Measurements from ENCODE around the gene FAM168A. TPM values are rescaled to one million over a fixed set of nuclear protein-coding genes. Genes with fewer than 3 reads are reported as not detected.

FAM168A gene
- total RNA-seq, 1 donor from 2014 or later, result 9.7 TPM

DNA sequence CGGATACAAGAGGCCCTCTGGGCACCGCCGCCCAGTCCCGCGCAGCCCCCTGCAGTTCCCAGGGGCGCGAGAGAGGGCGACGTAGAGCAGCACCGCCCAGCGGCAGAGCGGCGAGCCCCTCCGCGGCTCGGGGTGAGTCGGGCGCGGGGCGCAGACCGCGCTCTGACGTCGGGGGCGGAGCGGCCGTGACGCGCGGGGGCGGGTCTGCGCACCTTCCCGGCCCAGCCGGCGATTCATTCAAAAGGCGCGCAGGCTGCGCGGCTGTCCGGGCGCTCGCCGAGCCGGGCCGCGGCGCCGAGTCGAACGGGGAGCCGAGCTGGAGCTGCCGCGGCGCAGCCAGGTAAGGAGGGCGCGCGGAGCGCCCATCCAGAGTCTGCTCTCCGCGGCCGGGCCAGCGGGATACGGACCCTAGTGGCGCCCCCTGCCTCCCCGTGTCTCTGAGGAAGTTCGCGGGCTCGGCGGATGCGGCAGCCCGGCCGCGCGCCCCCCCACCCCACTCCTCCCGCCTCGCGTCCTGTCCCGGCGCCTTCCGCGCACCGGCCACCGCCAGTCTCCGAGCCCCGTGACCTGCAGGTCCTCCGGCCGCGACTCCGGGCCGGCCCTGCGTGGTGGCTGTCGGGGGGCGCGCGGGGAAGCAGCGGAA is 221.6 kb downstream of the FAM168A start, which contains the start of gene RELT:
RELT (plus strand) TSS at position 240 of the 643 bp plus-strand sequence. CDS start 12,738 bp downstream, outside the sequence.
- peak; percentile 93 to 95 for DNase-seq (ENCODE audit: low read depth in 2 of 2)

DNA sequence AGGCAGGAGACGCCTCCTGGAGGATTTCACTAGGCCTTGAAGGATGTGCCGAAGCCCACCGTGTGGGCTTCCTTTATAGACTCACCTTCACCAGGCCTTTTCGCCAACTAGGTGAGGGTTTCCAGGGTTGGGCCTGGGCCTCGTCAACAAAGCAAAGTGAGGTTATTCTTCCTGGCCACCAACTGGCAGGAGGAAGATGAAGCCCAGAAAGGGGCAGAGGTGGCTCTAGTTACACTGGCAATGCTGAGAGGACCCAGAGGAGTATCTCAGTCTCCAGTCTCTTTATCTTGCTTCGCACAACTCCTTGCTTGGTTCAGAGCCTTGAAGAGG is 222.1 kb downstream of the FAM168A start:
- no peak for DNase-seq (ENCODE audit: low read depth in 2 of 2)

DNA sequence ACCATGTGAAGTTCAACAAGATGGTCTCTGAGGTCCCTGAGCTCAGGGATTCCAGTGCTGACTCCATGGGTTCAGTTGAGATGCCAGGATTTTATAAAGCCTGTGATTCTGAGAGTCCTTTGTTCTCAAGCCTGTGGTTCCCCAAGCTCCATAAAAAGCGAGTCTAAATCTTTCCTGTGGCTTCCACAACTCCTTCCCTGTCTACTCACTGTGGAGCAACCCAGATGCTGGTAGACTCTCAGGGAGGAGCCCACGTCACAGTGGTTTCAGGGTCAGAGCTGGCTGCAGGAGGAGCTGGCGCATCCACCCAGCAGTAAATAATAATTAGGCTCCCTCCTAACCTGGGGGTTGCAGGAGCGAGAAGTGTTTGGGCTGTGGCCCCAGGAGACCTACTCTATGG is 223.8 kb downstream of the FAM168A start:
- no peak for DNase-seq (ENCODE audit: low read depth in 2 of 2)

DNA sequence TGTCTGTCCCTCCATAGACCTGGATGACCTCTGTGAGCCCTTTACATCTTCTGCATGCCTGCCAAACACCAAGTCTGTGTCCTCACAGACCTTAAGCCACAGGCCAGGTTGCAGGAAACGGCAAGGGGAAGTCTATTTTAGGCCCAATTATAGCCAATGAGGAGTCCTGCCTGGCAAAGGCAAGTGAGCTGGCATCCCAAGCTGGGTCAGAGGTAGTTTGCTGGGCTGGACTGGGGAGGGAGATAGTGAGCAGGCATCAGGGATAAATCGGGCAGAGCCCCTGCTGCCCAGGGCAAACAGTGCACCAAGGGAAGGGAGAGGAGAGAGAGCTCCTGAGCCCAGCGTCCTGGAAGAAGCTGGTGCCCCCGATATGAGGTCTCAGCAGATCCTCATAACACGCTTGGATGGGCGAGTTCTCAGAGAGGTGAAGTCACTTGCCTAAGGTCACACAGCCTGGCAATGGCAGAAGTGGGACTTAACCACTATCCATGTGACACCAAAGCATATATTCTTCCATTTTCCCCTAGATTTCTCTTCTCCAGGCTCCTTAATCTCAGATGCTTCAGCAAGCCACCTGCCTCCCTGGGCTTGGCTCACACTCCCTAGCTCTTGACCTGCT is 225.4 kb downstream of the FAM168A start:
- peak; percentile 22 to 41 for DNase-seq (ENCODE audit: low read depth in 2 of 2)

DNA sequence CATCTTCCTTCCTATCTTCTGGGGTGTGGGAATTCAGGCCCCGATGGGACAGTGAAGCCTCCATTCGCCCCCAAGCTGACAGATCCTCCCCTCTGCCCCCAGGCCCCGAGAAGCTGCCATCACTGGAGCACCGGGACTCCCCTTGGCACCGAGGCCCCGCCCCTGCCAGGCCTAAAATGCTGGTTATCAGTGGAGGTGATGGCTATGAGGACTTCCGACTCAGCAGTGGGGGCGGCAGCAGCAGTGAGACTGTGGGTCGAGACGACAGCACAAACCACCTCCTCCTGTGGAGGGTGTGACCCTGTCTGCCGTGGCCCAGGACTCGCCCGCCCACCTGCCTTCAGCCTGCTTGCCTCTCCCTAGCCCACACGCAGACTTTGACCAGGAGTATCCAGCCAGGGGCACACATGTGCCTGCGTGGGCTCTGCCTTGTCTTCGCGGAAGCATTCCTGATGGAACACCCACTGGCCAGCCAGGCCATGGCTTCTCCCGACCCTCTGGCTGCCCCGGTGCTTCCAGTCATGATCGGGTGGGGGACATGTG is 230.4 kb downstream of the FAM168A start:
- no peak for DNase-seq (ENCODE audit: low read depth in 2 of 2)

DNA sequence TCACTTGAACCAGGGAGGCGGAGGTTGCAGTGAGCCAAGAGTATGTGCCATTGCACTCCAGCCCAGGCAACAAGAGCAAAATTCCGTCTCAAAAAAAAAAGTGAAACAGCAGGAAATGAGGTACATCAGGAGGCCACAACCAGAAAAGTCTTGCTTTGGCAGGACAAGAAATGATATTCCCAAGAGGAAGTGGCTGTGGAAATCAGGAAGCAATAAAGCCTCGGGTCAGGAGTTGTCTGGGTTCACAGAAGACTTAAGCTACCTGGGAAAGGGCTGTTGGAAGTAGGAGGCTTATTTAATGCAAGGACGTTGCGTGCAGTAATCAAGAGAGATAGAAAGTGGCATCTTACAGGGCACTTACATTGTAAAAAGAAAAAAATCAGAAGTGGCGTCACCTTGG is 231.0 kb downstream of the FAM168A start:
- peak in 1 of 2 donors; percentile 42 for DNase-seq (ENCODE audit: low read depth in 2 of 2)

DNA sequence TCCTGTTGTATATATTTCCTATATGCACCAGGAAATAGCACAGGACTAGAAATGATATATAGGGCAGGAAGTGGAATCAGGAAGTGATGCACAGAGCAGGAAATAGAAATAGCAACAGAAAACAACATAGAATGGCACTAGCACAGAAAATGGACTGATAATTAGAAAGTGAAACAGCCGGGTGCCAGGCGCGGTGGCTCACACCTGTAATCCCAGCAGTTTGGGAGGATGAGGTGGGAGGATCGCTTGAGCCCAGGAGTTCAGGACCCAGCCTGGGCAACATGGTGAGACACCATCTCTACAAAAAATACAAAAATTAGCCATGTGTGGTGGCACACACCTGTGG is 231.7 kb downstream of the FAM168A start:
- peak; percentile 34 to 57 for DNase-seq (ENCODE audit: low read depth in 2 of 2)

DNA sequence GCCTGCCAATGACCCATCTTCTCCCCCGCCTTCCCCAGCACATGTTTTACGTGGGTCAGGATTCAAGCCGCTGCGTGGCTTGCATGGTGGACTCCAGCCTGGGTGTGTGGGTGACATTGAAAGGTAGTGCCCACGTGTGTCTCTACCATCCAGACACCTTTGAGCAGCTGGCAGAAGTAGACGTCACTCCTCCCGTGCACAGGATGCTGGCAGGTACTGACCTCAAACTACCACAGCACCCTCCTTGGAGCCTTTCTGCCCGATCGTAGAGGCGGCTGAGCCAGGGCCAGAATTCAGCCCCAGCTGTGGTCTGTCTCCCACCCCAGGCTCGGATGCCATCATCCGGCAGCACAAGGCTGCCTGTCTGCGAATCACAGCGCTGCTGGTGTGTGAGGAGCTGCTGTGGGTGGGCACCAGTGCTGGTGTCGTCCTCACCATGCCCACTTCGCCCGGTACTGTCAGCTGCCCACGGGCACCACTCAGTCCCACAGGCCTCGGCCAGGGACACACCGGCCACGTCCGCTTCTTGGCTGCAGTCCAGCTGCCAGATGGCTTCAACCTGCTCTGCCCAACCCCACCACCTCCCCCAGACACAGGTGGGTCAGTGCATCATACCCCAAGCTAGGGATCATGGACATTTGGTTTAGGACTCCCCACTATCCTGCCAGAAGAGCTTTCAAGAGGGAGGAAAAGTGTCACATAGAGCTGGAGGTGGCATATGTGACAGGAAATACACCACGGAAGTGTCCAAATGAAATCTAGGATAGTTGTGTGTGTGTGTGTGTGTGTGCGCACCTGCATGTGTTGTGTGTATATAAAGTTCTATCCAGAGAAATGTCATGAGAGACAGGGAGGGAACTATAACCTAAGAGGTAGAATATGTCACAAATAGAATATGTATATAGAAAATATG is 232.3 kb downstream of the FAM168A start:
- DNase-seq (ENCODE audit: low read depth in 2 of 2), result no peak

DNA sequence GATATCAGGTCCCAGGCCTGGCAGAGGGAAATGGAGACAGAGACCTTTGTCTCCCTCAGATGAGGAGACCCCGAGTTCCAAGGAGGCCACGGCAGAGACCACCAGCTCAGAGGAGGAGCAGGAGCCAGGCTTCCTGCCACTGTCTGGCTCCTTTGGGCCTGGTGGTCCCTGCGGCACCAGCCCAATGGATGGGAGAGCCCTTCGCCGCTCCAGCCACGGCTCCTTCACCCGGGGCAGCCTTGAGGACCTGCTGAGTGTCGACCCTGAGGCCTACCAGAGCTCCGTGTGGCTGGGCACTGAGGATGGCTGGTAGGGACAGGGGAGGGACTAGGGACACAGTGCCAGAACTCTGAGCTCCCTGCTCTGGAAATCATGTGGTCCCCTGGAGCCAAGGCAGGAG is 234.8 kb downstream of the FAM168A start:
- DNase-seq (ENCODE audit: low read depth in 2 of 2), result no peak

DNA sequence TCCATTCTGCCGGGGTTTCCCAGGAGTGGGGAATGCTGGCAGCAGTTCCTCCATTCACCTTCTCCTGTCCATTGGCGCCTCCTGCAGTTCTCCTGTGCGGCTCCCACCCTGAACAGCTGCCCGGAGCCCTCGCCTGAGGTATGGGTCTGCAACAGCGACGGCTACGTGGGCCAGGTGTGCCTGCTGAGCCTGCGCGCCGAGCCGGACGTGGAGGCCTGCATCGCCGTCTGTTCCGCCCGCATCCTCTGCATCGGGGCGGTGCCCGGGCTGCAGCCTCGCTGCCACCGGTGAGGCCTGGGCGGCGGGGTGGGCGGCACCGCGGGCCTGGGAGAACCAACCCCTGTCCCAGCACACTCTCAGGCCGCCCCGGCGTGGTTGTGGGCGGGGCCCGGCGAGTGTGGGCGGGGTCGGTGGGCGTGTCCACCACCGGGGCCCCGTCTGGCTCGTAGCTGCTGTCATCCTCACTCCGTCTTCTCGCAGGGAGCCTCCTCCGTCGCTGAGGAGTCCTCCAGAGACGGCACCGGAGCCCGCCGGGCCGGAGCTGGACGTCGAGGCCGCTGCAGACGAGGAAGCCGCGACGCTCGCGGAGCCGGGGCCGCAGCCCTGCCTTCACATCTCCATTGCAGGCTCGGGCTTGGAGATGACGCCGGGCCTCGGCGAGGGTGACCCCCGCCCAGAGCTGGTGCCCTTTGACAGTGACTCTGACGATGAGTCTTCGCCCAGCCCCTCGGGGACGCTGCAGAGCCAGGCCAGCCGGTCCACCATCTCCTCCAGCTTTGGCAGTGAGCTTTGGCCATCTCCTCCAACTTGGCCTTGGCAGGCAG is 235.7 kb downstream of the FAM168A start:
- DNase-seq (ENCODE audit: low read depth in 2 of 2), result no peak

DNA sequence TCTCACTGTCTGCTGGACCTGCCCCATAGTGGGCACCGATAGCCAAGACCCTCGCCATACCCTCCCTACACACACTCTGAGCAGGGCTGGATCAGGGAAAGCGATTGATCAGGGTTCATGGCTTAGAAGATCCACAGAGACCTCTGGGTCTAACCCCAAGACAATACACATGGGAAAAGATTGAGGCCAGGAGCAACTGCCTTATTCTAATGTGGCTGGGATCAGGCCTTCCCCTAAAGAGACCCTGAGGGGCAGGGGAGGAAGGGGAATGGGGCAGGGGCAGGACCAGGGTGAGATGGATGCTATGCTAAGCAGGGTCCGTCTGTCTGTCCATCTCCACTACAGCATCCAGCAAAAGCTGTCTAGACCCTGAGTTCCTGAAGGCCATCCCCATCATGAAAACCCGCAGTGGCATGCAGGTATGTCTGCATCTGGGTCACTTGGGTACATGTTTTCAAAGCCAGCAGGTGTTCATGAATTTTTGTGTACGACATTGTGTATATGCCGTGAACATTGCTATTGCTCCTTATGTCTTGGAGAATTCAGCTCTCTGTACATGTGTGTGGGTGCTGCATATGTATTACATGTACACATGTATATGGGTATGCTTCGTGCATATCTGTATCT is 237.1 kb downstream of the FAM168A start:
- DNase-seq (ENCODE audit: low read depth in 2 of 2), result no peak

DNA sequence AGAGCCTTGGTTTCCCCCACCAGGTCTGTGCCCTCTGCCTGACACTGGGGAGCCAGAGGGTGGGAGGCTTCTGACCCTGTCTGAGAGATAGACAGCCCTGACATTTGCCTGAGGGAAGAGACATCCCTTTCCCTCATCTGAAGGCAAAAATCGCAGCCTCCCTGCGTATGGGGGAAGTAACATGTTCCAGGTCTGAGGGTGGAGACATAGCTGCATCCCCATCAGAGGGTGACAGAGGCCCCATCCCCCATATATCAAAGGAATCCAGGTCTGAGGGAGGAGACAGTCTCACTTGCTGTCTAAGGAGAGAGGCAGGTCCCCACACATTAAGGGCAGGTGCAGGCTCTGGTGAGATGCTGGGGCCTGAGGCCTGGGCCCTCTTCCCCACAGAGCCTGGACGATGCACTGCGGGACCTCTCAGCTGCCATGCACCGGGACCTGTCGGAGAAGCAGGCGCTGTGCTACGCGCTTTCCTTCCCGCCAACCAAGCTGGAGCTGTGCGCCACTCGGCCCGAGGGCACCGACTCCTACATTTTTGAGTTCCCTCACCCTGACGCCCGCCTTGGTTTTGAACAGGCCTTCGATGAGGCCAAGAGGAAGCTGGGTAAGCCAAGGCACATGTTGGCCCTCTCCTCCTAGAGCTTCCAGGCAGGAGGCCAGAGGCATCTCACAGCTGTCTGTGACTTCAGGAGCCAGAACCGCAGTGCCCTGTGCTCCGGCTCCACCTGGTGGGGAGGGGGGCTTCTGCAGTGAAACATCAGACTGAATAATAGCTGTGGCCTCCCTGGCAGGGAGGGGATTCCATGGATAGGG is 237.8 kb downstream of the FAM168A start:
- DNase-seq (ENCODE audit: low read depth in 2 of 2), result peak; percentile 39 to 43

DNA sequence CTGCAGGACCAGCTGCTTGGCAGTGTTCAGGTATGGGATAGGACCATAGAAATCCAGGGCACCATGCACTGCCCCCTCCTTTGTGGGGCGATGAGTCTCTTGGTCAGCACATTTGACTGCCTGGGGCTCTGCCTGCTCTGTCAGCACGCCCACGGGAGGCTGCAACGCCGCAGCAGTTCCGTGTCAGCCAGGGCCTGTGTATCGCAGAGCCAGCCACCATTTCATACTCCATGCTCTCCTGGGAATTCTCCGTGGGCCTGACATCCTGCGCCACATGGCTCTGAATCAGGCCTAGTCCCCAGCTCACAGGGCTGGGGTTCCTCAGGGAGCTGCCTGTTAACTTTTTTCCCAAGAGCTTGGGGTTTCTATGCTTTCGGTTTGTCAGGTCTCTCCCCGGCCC is 238.6 kb downstream of the FAM168A start:
- DNase-seq (ENCODE audit: low read depth in 2 of 2), result no peak

DNA sequence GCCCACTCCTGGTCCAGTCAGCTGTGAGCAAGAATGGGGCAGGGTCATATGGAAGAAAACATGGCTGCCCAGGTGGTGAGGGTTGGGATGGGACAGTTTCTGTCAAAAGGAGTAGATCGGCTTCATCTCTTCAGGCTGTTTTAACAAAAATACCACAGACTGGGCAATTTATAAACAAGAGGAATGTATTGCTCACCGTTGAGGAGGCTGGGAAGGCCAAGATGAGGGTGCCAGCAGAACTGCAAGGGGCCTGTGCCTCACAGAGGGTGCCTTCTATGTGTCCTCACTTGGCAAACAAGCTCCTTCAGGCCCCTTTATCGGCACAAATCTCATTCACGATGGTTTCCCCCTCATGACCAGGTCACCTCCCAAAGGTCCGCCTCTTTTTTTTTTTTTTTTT is 239.8 kb downstream of the FAM168A start:
- DNase-seq (ENCODE audit: low read depth in 2 of 2), result no peak

DNA sequence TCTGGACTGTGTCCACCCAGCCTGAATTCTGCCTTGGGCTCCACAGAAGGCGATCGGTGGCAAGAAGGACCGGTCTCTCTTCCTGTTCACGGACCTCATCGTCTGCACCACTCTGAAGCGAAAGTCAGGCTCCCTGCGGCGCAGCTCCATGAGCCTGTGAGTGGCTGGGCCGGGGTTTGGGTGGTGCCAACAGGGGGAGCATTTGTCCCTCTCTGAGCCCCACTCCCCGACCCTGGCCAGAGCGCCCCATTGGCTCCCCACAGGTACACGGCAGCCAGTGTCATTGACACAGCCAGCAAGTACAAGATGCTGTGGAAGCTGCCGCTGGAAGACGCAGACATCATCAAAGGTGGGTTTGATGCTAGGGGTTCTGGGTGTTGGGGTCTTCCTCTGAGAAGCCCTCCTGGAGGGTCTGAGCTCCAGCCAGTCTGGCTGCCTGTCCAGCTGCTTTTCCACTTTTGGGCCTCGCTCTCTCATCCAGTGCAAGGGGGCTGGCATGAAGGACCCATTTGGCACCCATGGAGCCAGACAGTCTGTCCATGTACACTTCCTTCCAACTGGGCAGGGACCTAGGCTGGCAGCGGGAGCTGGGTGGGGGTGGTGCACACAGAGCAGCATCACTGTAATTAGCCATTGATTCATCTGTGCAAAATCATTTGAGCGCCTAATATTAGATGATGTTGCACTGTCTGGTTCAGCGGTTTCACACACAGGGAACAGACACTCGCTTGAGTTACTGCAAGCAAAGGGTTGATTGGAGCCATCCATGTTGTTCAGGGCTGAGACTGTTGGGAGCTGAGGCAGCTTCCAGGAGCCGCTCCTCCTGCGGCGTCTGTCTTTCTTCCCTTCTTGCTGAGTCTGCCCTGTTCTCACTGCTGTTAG is 240.7 kb downstream of the FAM168A start:
- no peak for DNase-seq (ENCODE audit: low read depth in 2 of 2)

DNA sequence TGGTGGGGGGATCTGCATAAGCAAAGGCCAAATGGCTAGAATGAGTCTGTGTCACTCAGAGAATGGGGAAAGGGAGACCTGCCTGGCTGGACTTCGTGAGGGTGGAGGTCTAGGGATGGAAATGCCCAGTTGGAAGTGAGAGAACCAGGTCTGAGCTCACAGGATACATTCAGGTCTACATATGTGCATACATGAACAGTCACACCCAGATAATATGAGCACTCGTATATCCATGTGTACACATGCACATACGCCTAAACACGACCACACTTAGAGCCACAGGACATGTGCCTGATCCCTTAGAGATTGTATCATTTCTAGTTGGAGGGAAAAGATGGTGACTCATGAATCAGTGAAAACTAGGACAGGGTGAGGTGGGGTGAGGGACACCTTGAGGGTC is 242.8 kb downstream of the FAM168A start:
- DNase-seq (ENCODE audit: low read depth in 2 of 2), result no peak

DNA sequence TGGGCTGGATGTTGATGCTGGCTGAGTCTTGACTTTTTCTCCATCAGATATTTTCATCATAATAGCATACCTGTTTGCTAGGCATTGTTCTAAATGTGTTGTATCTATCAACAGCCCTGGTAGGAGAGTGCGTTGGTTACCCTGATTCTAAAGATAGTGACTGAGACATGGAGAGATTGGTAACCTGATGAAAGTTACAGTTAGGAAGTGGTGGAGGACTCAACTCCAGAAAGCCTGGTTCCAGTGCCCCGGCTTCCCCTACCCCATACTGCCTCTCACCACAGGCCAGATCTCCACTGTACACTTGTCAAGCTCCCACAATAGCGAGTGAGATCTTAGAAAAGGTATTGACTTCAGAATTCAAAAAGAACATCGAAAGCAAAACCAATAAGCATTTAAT is 244.5 kb downstream of the FAM168A start:
- no peak for DNase-seq (ENCODE audit: low read depth in 2 of 2)

DNA sequence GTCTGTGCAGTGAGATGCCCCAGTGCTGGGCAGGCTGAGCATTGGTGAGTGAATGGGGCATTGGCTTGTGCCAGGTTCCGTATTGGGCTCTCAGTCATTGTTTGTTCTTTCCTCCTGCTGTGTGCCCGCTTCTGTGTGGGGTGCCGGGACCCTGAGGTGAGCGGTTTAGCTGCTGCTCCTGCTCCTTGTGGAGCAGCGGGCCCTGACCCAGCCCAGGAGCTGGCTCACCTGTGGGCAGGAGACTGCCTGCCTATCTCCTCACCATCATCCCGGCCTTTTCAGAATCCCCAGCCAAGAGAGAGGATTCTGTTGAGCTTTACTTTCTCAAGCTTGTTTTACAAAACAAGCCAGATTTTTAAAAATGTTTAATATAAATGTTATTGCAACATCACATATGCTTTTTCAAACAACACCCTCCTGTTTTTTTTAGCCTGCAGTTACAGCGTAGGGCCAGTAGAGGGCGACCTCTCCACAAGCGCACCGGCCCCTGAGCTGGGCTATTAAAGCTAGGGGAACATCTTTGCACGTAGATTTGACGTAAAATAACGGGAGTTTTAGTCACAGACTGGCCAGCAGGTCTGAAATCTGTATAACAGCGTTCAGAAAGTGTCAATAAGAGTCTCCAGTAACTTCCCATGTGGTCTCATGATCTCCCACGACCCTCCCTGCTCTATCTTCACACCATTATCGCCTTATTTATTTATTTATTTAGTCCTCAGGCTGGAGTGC is 246.8 kb downstream of the FAM168A start:
- peak; percentile 77 to 84 for DNase-seq (ENCODE audit: low read depth in 2 of 2)

Measured in lung microvascular endothelial cell (primary cell).